K562 (cell line): ENCODE measurements around the gene HMX2. TPM values are rescaled to one million over a fixed set of nuclear protein-coding genes. Genes with fewer than 3 reads are reported as not detected.
A peak's percentile ranks its signal among the peaks of the same experiment; 100 is the strongest.

Source experiments
- ATAC-seq: fragments of 200-7000 bp; cut with Tn5 transposase; 3 replicates; pipeline ENCODE4 v1.9.1; 2020; ENCODE audit warnings: moderate library complexity
- BruUV-seq: library from RNA; stranded (reverse); fragments of 400-500 nt; replicated peaks from 2 replicates; lab custom pipeline; 2021; lab: Mats Ljungman, UMichigan
- CTCF ChIA-PET: fragments of 300-600 bp; formaldehyde crosslinking; extraction: SDS; loops from one replicate; lab custom pipeline; 2021; ENCODE audit warnings: low intra/inter-chr PET ratio; lab: Yijun Ruan, JAX
- POLR2A ChIA-PET: fragments of 300-600, 350-650 bp; sonication (Branson Sonifier 250); formaldehyde crosslinking; extraction: SDS; loops from one replicate; lab custom pipeline; 2021; ENCODE audit warnings: antibody characterized with exemption, inconsistent platforms; lab: Yijun Ruan, JAX
- DNase-seq, 4 experiments: peaks; one replicate each; pipeline versions ENCODE4 v3.0.0 to v3.0.0-alpha.2; 2011 to 2018; ENCODE audit warnings: low spot score in 3 of 4, mixed read lengths in 3 of 4; ENCODE audit errors: extremely low read depth in 1 of 4
- FAIRE-seq: peaks from 2 replicates; lab custom pipeline; 2011; peaks lifted over from hg19 to GRCh38; lab: Jason Lieb, UNC
- H2AFZ ChIP-seq: 2 replicates; pipeline ENCODE4 v1.6.0; 2011; ENCODE audit warnings: low read depth, low read length, control low read depth, inconsistent platforms
- H3K27ac ChIP-seq: fragments of 200-600 bp; 3 replicates; pipeline ENCODE4 v1.8.0; 2011; ENCODE audit warnings: low read depth, mild to moderate bottlenecking, control low read depth, inconsistent platforms, low read length, moderate library complexity, mixed read lengths; ENCODE audit errors: extremely low read depth
- H3K27me3 ChIP-seq, 2 experiments: fragments of 300-600 bp in 1 of 2; 2 replicates in 1 of 2; 3 replicates in 1 of 2; pipeline versions ENCODE4 v1.6.0 to v1.8.0; 2011; ENCODE audit warnings: inconsistent platforms in 2 of 2, low read length in 2 of 2, mild to moderate bottlenecking in 1 of 2, mixed read lengths in 1 of 2, moderate library complexity in 1 of 2; ENCODE audit not compliant: control insufficient read depth in 2 of 2, insufficient read depth in 2 of 2
- H3K36me3 ChIP-seq: fragments of 300-600 bp; 3 replicates; pipeline ENCODE4 v1.8.0; 2011; ENCODE audit warnings: mild to moderate bottlenecking, low read length, inconsistent platforms; ENCODE audit not compliant: control insufficient read depth, insufficient read depth
- H3K4me1 ChIP-seq, 2 experiments: fragments of 200-600 bp in 1 of 2; replicated peaks in 1 of 2; 2 replicates in 1 of 2; 3 replicates in 1 of 2; pipeline versions ENCODE4 v1.5.1 to v1.8.0; 2011; ENCODE audit warnings: inconsistent platforms in 2 of 2, low read length in 2 of 2, mild to moderate bottlenecking in 1 of 2, mixed read lengths in 1 of 2, moderate library complexity in 1 of 2; ENCODE audit not compliant: control insufficient read depth in 2 of 2, insufficient read depth in 2 of 2
- H3K4me2 ChIP-seq: 2 replicates; pipeline ENCODE4 v1.6.1; 2011; ENCODE audit warnings: low read length, control low read depth, inconsistent platforms, mixed read lengths; ENCODE audit not compliant: insufficient read depth
- H3K4me3 ChIP-seq: fragments of 200-600 bp; sonication (generic), shearing (Covaris generic); 2 replicates; pipeline ENCODE4 v1.5.1; 2016; ENCODE audit warnings: control low read depth, inconsistent platforms
- H3K79me2 ChIP-seq: fragments of 200-600 bp; 3 replicates; pipeline ENCODE4 v1.8.0; 2011; ENCODE audit warnings: low read length, inconsistent platforms; ENCODE audit not compliant: control insufficient read depth, insufficient read depth
- H3K9ac ChIP-seq, 2 experiments: 2 replicates each; pipeline versions ENCODE4 v1.6.0 to v1.6.1; 2011; ENCODE audit warnings: low read depth in 2 of 2, low read length in 2 of 2, control low read depth in 1 of 2, inconsistent platforms in 1 of 2, mild to moderate bottlenecking in 1 of 2, mixed read lengths in 1 of 2; ENCODE audit not compliant: insufficient read depth in 1 of 2
- H3K9me1 ChIP-seq: one replicate; pipeline ENCODE4 v1.6.0; 2011; ENCODE audit warnings: inconsistent platforms, mild to moderate bottlenecking, low read length, moderate library complexity; ENCODE audit not compliant: control insufficient read depth, insufficient read depth
- H3K9me3 ChIP-seq: replicated peaks from 2 replicates; pipeline ENCODE4 v1.5.1; 2011; ENCODE audit warnings: low read depth, low read length, inconsistent platforms; ENCODE audit not compliant: control insufficient read depth, insufficient read depth
- H4K20me1 ChIP-seq: replicated peaks from 2 replicates; pipeline ENCODE4 v1.6.1; 2011; ENCODE audit warnings: low read length, inconsistent platforms, mixed read lengths; ENCODE audit not compliant: control insufficient read depth, insufficient read depth
- BDP1 ChIP-seq: IDR thresholded peaks from 3 replicates; pipeline ENCODE4 v1.6.1; 2011; ENCODE audit not compliant: insufficient read length, insufficient read depth
- CCNT2 ChIP-seq: IDR thresholded peaks from 2 replicates; pipeline ENCODE4 v1.6.1; 2011; ENCODE audit warnings: borderline replicate concordance, low read depth, mild to moderate bottlenecking, moderate library complexity, mixed read lengths, low read length; ENCODE audit not compliant: insufficient read length; ENCODE audit errors: extremely low read depth
- MBD1 ChIP-seq: fragments of 250-450 bp; sonication (Bioruptor Pico); IDR thresholded peaks from 2 replicates; pipeline ENCODE4 v1.8.0; 2022; ENCODE audit warnings: inconsistent platforms
- MYNN ChIP-seq, 2 experiments: sonication (generic); formaldehyde crosslinking in 1 of 2; IDR thresholded peaks; 2 replicates each; pipeline versions ENCODE4 v1.5.0 to v1.6.1; 2016 to 2020; ENCODE audit warnings: antibody characterized with exemption in 1 of 2, missing genetic modification reagents in 1 of 2
- POLR2G ChIP-seq: fragments of 200-400 bp; formaldehyde crosslinking; IDR thresholded peaks from 2 replicates; pipeline ENCODE4 v1.6.1; 2017; ENCODE audit warnings: low read depth, mild to moderate bottlenecking, antibody characterized with exemption, low read length, moderate library complexity
- RBBP5 ChIP-seq: fragments of 200-600 bp; sonication (generic); IDR thresholded peaks from 2 replicates; pipeline ENCODE4 v1.6.1; 2012; ENCODE audit warnings: borderline replicate concordance, mild to moderate bottlenecking, low read length, control low read depth, inconsistent platforms; ENCODE audit not compliant: insufficient read depth, poor library complexity, severe bottlenecking
- RBFOX2 ChIP-seq: fragments of 200-400 bp; formaldehyde crosslinking; IDR thresholded peaks from 2 replicates; pipeline ENCODE4 v1.6.1; 2017; ENCODE audit warnings: low read depth, mild to moderate bottlenecking, low read length, moderate library complexity
- RBM22 ChIP-seq: fragments of 200-400 bp; formaldehyde crosslinking; IDR thresholded peaks from 2 replicates; pipeline ENCODE4 v1.6.1; 2018; ENCODE audit warnings: low read length, low read depth; ENCODE audit not compliant: poor library complexity, severe bottlenecking
- TRIM28 ChIP-seq: fragments of 450-650 bp; IDR thresholded peaks from 2 replicates; pipeline ENCODE4 v1.6.1; 2017
- WHSC1 ChIP-seq: IDR thresholded peaks from one replicate; pipeline ENCODE4 v1.6.1; 2012; ENCODE audit warnings: low read length, control low read depth, inconsistent platforms
- ZBED1 ChIP-seq: IDR thresholded peaks from 2 replicates; pipeline ENCODE4 v1.6.1; 2014
- ZBTB33 ChIP-seq: sonication (generic); formaldehyde crosslinking; IDR thresholded peaks from 2 replicates; pipeline ENCODE4 v1.8.1; 2023; ENCODE audit warnings: mild to moderate bottlenecking, missing genetic modification reagents
- ZNF140 ChIP-seq: fragments of 250-450 bp; sonication (Bioruptor Pico); IDR thresholded peaks from 2 replicates; pipeline ENCODE4 v1.8.0; 2021; ENCODE audit warnings: moderate library complexity, mild to moderate bottlenecking, inconsistent platforms
- ZNF23 ChIP-seq: fragments of 250-450 bp; sonication (Bioruptor Pico); IDR thresholded peaks from 2 replicates; pipeline ENCODE4 v1.4.0; 2020; ENCODE audit warnings: mild to moderate bottlenecking
- WGBS: fragments of 100-300 bp; shearing (Covaris generic); methylation state at CpG from one replicate; pipeline ENCODE4 v1.1.6; 2016; ENCODE audit warnings: low coverage, mixed read lengths; ENCODE audit not compliant: insufficient coverage; ENCODE audit errors: missing lambda C conversion rate; 5-methylcytosine and 5-hydroxymethylcytosine counted together
- in situ Hi-C: fragments of 300-500 bp; cut with MboI; formaldehyde crosslinking; loops from 4 replicates; pipeline ENCODE4 v1.15.0; 2018; ENCODE audit warnings: inconsistent platforms, mixed read lengths
- intact Hi-C: fragments of 100-400 bp; cut with micrococcal nuclease; formaldehyde crosslinking; loops from 2 replicates; pipeline ENCODE4 v1.14.2; 2022
- polyA plus RNA-seq, 8 experiments: library from polyadenylated mRNA; depleted of rRNA in 4 of 8; stranded (reverse) in 5 of 8; unstranded in 3 of 8; fragments of >200 nt; fragmentation: Nextera tagmentation in 2 of 8; fragmentation: Illumina TruSeq in 1 of 8; extraction: Ambion mirVana in 2 of 8; extraction: Trizol in 1 of 8; gene quantifications; 2 replicates each; pipeline versions ENCODE4 v1.2.1 to v1.2.3, GENCODE V29; 2011 to 2014; ENCODE audit warnings: inconsistent platforms in 1 of 8, missing spikeins in 1 of 8
- total RNA-seq, 7 experiments: library from RNA; depleted of rRNA in 6 of 7; stranded (reverse); fragments of >200 nt in 6 of 7; fragmentation: Illumina TruSeq in 2 of 7; extraction: Trizol in 2 of 7; gene quantifications; 2 replicates each; pipeline versions ENCODE4 v1.2.1 to v1.2.3, GENCODE V29; 2011 to 2021; ENCODE audit warnings: low replicate concordance in 1 of 7

Gene HMX2
- total and polyA plus RNA-seq, 9 of the 15 experiments (the other 6 are each of a cell fraction or from before 2014, with no cell fraction given): 0.07 to 0.58 (median 0.09) TPM; not detected in 2

- no peaks in the 10 kb centered on the region for H3K9me1 ChIP-seq
- no peak for TF ChIP-seq MYNN (IDR thresholded peaks at IDR 0.05)
- TF ChIP-seq MYNN (CRISPR knock-in tag; IDR thresholded peaks at IDR 0.05): no peak
- TF ChIP-seq ZNF140 (CRISPR knock-in tag): no peak
- TF ChIP-seq CCNT2: peak; percentile 27
- TF ChIP-seq RBM22: peak; percentile 70
- peak; percentile 83 for TF ChIP-seq ZBTB33
- no peak for TF ChIP-seq ZNF23 (CRISPR knock-in tag)
- no peak for TF ChIP-seq ZBED1
- TF ChIP-seq TRIM28: no peak
- no peak for TF ChIP-seq MBD1 (CRISPR knock-in tag)
- TF ChIP-seq POLR2G: peak; percentile 67
- TF ChIP-seq RBBP5: no peak
- no peak for TF ChIP-seq WHSC1
- no peak for TF ChIP-seq BDP1
- TF ChIP-seq RBFOX2: peak; percentile 84
- peak overlapping the region; percentile 99; the same call in 1 of the 3 replicates for H3K27ac ChIP-seq
- ATAC-seq: no peak
- DNase-seq: no peak
- FAIRE-seq: no peak
- CTCF ChIA-PET: no interaction called here
- BruUV-seq: no TSS peak
- peak overlapping the region; percentile 73; the same call in 1 of the 2 replicates for H3K4me3 ChIP-seq
- peaks cover 7% of the 10 kb centered on the region; the same call in 1 of the 2 replicates for H4K20me1 ChIP-seq
- H3K9me3 ChIP-seq: no peaks in the 10 kb centered on the region
- intact Hi-C loops (no loop called here), in situ Hi-C loops (no loop called here)
- peaks cover 54% of the 10 kb centered on the region for H3K79me2 ChIP-seq
- peaks cover 46% of the 10 kb centered on the region for H3K36me3 ChIP-seq
- no peak overlapping the region for H2AFZ ChIP-seq
- H3K4me2 ChIP-seq: peak overlapping the region; percentile 74
- peaks cover 14 to 26% of the 10 kb centered on the region in 2 experiments for H3K4me1 ChIP-seq
- peak overlapping the region in 1 of 2 experiments; percentile 82; a peak in 2 of 4 replicates for H3K9ac ChIP-seq
- H3K27me3 ChIP-seq: no peaks in the 10 kb centered on the region
- POLR2A ChIA-PET: interaction anchor here (0.7 to 4.9 kb wide), 3 partner anchors 8 to 404 kb away, joined by 3 to 34 read pairs (median 6); partner anchors contain the start of genes BUB3 and HMX2
- 95% methylated on average over 15 of the region's 43 CpGs for WGBS
Observed at GRCh38 chr10:123140164-123140982, 7.6 kb upstream of the HMX2 start.
